Activated CD4-positive, alpha-beta T cell treated with anti-CD3 and anti-CD28 coated beads for 24 hours (primary cell): Measurements from ENCODE around the gene TIAM2.
A peak's percentile ranks its signal among the peaks of the same experiment; 100 is the strongest.

Experiments
- DNase-seq, 2 donors: peaks; one replicate each; pipeline ENCODE4 v3.0.0-alpha.2; 2020; ENCODE audit warnings: low read depth in 2 of 2

TIAM2 gene

DNA sequence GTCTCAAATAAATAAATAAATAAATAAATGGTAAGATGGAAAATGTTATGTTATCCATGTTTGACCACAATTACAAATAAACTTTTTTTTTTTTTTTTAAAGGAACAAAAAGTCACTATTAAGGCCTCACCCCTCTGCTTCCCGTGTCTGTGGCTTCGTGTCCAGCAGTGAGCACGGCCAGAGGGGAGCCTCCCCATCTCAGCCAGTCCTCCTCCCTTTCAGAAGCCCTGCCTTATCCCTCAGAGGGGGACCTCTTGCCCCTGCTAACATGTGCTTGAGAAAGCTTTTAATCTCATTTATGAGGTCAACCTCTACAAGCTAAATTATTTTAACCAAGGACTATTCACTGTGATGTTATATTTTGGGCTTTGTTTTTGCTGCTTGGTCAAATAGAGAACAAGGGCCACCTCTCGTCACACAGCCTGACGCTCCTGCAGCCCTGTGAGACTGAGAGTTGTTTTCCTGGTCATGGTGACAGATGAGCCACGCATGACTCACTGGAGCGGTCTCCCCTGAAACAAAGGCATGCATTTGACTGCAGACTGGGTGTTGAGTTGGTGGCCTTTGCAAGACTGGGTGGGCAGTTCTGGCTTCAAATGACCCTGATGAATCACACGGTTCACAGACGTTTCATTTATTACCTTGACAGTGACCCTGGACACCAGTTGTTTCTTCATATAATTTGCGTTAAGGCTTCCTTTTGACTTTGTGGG is 131.8 kb downstream of the TIAM2 start:
- DNase-seq, result peak; percentile 31 to 47

GRCh38 chr6:155128977-155129376 is 133.9 kb downstream of the TIAM2 start:
- DNase-seq, result no peak

DNA sequence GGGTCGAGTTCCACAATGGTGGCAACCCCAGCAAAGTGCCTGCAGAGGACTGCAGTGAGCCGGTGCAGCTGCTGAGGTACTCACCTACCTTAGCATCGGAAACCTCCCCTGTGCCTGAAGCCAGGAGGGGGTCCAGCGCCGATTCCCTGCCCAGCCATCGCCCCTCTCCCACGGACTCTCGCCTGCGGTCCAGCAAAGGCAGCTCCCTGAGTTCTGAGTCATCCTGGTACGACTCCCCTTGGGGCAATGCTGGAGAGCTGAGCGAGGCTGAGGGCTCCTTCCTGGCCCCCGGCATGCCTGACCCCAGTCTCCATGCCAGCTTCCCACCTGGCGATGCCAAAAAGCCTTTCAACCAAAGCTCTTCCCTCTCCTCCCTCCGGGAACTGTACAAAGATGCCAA is 134.6 kb downstream of the TIAM2 start:
- DNase-seq, result no peak

DNA sequence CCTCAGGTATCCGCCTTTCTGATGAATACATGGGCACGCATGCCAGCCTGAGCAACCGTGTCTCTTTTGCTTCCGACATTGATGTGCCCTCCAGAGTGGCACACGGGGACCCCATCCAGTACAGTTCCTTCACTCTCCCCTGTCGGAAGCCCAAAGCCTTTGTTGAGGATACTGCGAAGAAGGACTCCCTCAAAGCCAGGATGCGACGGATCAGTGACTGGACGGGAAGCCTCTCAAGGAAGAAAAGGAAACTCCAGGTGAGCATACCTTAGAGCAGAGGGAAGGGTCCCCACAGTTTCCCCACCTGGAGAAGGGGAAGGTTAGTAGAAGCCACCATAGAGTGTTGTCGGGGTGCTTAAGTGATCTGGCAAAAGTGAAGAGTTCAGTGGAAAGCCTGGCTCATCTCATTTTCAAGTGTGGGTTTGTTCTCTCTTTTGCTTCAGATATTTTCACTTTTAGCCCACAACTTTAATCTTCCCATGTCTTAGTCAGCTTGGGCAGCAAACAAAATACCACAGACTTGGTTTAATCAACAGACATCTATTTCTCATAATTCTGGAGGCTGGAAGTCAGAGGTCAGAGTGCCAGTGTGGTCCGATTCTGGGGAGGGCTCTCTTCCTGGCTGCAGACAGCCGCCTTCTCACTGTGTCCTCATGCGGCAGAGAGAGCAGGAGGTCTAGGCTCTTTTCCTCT is 135.2 kb downstream of the TIAM2 start:
- DNase-seq, result no peak

- DNase-seq, result no peak
Measured at GRCh38 chr6:155132617-155133016, 137.5 kb downstream of the TIAM2 start.

- DNase-seq, result no peak
Measured at GRCh38 chr6:155141002-155141401, 145.9 kb downstream of the TIAM2 start.

- DNase-seq, result no peak
Measured at GRCh38 chr6:155141512-155141911, 146.4 kb downstream of the TIAM2 start.

GRCh38 chr6:155142168-155143028 is 147.3 kb downstream of the TIAM2 start:
- no peak for DNase-seq

GRCh38 chr6:155143029-155143577 is 148.0 kb downstream of the TIAM2 start:
- DNase-seq, result no peak

GRCh38 chr6:155143578-155144106 is 148.5 kb downstream of the TIAM2 start:
- no peak for DNase-seq

DNA sequence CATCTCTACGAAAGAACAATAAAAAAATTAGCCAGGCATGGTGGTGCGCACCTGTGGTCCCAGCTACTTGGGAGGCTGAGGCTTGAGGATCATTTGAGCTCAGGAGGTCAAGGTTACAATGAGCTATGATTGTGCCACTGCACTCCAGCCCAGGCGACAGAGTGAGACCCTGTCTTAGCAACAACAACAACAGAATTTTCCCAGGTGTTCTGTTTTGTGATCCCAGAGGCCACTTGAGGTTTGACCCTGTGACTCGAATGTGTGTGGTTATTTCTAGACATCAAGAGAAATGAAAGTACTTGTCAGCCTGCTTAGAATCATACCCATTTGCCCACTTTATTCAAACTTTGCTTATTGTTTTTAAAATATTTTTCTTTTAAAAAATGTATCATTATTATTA is 151.1 kb downstream of the TIAM2 start:
- no peak for DNase-seq

- DNase-seq, result no peak
Measured at GRCh38 chr6:155147958-155148663, 153.0 kb downstream of the TIAM2 start.

GRCh38 chr6:155150967-155151671 is 156.0 kb downstream of the TIAM2 start:
- DNase-seq, result no peak

DNA sequence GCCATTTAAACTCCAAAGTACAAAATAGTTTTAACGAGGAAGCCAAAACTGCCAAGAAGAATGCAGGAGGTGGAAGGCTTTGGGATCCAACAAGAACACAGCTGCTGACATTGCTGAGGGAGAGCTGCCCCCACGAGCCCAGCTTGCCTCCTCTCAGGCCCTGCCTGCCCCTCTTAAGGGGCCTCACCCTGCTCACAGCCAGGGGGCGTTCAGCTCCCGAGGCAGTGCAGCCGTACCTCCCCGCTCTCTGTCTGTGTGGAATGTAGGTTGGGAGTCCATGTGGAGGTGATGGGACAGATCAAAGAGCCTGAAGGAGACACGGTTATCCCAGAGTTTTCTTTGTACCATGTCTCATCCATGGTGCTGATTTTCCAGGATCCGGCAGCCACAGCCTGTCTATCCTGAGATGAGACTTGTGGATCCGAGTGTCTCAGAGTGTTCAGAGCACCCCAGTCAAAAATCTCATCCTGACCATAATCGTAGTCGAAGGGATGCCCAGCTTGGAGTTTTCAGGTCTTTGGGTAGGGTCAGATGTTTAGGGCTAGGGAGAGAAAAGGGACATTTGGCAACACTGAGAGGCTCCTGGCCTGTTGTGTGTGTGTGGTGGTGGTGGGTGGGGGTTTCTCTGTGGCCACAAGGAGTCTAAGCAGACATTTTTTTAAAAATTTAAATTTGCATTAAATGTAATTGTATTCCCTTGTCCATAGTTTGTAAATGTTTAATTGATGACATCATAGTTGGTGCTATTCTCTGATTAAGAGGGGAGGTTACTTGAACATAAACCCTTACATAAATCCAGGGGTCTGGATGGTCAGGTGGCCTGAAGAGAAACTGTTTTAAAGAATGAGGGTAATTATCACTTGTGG is 157.3 kb downstream of the TIAM2 start:
- no peak for DNase-seq

DNA sequence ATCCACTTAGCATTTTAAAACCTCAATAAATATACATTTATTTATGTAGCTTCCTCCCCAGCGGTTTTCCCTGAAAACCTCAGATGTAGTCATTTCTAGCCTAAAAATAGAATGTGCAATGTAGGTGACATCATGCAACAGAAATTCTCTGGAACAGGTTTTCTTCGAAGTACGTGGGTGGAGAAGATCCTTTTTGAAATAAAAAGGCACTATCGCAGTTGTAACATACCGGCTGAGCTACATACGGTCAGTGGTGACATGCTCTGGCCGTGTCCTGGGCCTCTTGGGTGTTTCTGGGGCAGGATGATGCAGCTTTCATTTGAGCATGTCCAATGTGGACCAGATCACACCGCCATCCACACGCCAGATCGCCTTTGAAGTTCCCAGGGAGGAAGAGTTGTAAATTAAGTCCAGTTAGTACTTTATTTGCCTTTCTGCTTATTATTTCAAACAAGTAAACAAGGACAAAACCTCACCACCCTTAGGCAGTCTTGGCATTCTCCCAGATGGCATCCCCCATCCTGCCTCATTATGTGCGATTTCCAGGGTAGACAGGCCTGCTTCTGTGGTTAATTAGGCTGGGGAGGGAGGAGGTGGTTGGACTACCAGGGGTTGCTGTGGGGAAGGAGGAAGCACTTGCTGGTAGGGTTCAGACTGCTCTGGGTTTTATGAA is 159.2 kb downstream of the TIAM2 start:
- no peak for DNase-seq

DNA sequence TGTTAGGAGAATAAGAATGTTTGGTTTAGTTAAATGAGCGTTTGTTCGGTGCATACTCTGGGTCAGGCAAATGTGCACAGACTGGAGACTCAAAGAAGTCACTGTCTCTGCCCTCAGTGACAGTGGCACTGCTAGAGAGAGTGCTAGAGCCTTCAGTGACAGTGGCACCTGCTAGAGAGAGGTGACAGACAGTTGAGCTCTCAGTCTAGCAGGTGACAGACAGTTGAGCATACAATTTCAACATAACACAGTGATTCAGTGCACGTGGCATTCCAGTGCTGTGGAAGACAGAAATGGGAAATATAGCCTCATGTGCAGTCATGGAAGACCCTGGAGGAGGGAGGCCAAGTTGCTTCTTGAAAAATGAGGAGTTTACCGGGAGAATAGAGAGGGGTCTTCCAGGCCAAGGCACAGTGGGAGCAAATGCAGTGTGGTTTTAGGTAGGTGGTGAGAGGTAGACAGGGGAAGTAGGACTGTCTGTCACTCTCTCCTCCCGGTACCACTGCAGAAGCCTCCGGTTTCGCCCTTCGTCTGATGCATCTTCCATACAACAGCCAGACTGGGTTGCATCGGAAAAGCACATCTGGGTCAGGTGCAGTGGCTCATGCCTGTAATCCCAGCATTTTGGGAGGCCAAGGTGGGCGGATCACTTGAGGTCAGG is 160.8 kb downstream of the TIAM2 start:
- no peak for DNase-seq

DNA sequence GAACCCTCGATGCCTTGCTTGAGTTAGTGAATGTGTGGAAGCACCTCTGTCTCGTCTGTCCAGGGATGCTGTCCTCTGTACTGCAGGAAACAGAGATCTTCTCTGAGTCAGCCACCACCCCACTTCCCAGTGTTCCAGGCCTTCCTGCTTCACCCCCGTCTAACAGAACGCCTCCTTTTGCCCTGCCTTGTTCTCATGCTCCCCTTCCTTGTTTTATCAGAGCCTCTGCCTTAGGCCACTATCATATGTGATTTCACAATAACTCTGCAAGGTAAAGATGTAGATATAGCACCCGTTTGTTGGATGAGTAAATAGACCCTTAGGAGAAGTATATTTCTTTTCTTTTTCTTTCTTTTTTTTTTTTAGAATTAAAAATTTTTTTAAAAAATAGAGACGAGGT is 162.0 kb downstream of the TIAM2 start:
- no peak for DNase-seq

DNA sequence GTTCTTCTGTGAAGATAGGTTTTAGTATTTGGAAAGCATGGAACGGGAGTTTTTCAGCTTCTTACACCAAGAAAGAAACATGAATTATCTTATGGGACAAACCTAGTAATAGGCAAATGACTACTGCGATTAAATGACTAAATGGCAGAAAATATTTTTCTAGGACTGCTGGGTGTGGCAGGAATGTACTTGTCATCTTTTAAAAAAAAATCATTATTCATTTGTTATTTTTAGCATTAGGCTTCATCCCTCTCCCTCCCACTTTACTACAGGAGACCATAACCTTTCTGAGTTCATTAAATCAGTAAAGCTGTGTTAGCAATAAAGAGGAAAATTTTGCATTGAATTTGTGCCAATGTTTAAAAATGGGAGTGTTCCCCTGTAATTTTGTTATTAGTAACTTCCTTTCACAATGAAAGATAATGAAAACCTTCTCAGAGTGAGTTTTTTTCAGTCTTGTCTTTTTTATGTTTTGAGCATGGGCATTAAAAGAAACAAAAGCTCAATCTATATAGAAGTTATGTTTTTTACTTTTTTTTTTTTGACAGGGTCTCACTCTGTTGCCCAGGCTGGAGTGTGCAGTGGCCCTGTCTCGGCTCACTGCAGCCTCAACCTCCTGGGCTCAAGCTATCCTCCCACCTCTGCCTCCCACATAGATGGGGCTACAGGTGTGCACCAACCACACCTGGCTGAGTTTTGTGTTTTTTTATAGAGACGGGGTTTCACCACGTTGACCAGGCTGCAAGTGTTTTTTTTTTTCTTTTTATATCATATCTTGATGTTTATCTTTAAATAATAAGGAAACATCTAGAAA is 163.1 kb downstream of the TIAM2 start:
- DNase-seq, result no peak
